GM12878 (cell line): ENCODE measurements around the gene MRPL33. TPM values are rescaled to one million over a fixed set of nuclear protein-coding genes. Genes with fewer than 3 reads are reported as not detected.

Source experiments
- ATAC-seq: fragments of 200-7000 bp; cut with Tn5 transposase; 3 replicates; pipeline ENCODE4 v1.9.1; 2020; ENCODE audit warnings: mild to moderate bottlenecking, moderate library complexity
- BruUV-seq: library from RNA; stranded (reverse); fragments of 400-500 nt; replicated peaks from 2 replicates; lab custom pipeline; 2021; lab: Mats Ljungman, UMichigan
- CTCF ChIA-PET: fragments of 300-600 bp; sonication (Branson Sonifier 250); formaldehyde crosslinking; extraction: SDS; loops from one replicate; lab custom pipeline; 2021; ENCODE audit warnings: inconsistent platforms; lab: Yijun Ruan, JAX
- POLR2A ChIA-PET: fragments of 350-600 bp; formaldehyde crosslinking; extraction: SDS; loops from one replicate; lab custom pipeline; 2021; ENCODE audit warnings: inconsistent platforms; lab: Charles Lee
- RAD21 ChIA-PET: fragments of 300-600 bp; sonication (Branson Sonifier 250); formaldehyde crosslinking; loops from one replicate; lab custom pipeline; 2023; ENCODE audit warnings: antibody characterized with exemption; ENCODE audit not compliant: unreplicated experiment; lab: Charles Lee
- SMC1A ChIA-PET: fragments of 300-600 bp; sonication (Branson Sonifier 250); formaldehyde crosslinking; loops from one replicate; lab custom pipeline; 2023; ENCODE audit not compliant: unreplicated experiment, uncharacterized antibody; lab: Charles Lee
- DNase-seq: peaks from one replicate; pipeline ENCODE4 v3.0.0-alpha.2; 2011; ENCODE audit warnings: low read depth, low spot score
- FAIRE-seq: peaks from 3 replicates; lab custom pipeline; 2011; peaks lifted over from hg19 to GRCh38; lab: Jason Lieb, UNC
- H2AFZ ChIP-seq: 2 replicates; pipeline ENCODE4 v1.6.0; 2011; ENCODE audit warnings: low read depth, low read length, control low read depth; ENCODE audit not compliant: control insufficient read depth
- H3K27ac ChIP-seq: 2 replicates; pipeline ENCODE4 v1.5.1; 2011; ENCODE audit warnings: control low read depth; ENCODE audit not compliant: control insufficient read depth, insufficient read depth
- H3K27me3 ChIP-seq, 2 experiments: replicated peaks in 1 of 2; 2 replicates each; pipeline versions ENCODE4 v1.6.0 to v1.6.1; 2011; ENCODE audit warnings: low read length in 1 of 2; ENCODE audit not compliant: control insufficient read depth in 2 of 2, insufficient read depth in 2 of 2
- H3K36me3 ChIP-seq, 2 experiments: 2 replicates each; pipeline ENCODE4 v1.5.1; 2011; ENCODE audit warnings: low read length in 1 of 2; ENCODE audit not compliant: control insufficient read depth in 2 of 2, insufficient read depth in 2 of 2
- H3K4me1 ChIP-seq: 2 replicates; pipeline ENCODE4 v1.6.1; 2011; ENCODE audit warnings: mild to moderate bottlenecking, low read length, moderate library complexity, mixed read lengths; ENCODE audit not compliant: control insufficient read depth, insufficient read depth
- H3K4me2 ChIP-seq: 2 replicates; pipeline ENCODE4 v1.6.0; 2011; ENCODE audit warnings: control low read depth; ENCODE audit not compliant: control insufficient read depth, insufficient read depth
- H3K4me3 ChIP-seq: fragments of 200-600 bp; sonication (generic); 2 replicates; pipeline ENCODE4 v1.5.1; 2016
- H3K79me2 ChIP-seq: 2 replicates; pipeline ENCODE4 v1.6.0; 2011; ENCODE audit warnings: low read length; ENCODE audit not compliant: control insufficient read depth, insufficient read depth
- H3K9ac ChIP-seq: 2 replicates; pipeline ENCODE4 v1.8.0; 2011; ENCODE audit warnings: low read length, control low read depth, mixed read lengths; ENCODE audit not compliant: control insufficient read depth, insufficient read depth
- H3K9me3 ChIP-seq: replicated peaks from 3 replicates; pipeline ENCODE4 v1.5.1; 2011; ENCODE audit warnings: mild to moderate bottlenecking, low read length; ENCODE audit not compliant: control insufficient read depth, insufficient read depth
- H4K20me1 ChIP-seq: 2 replicates; pipeline ENCODE4 v1.6.0; 2011; ENCODE audit not compliant: control insufficient read depth, insufficient read depth
- BCLAF1 ChIP-seq: fragments of 450-650 bp; IDR thresholded peaks from 2 replicates; pipeline ENCODE4 v1.6.1; 2017; ENCODE audit warnings: antibody characterized with exemption, mild to moderate bottlenecking, moderate library complexity
- BHLHE40 ChIP-seq, 2 experiments: fragments of 450-650 bp in 1 of 2; IDR thresholded peaks; 2 replicates each; pipeline ENCODE4 v1.6.1; 2011 to 2017; ENCODE audit warnings: low read depth in 2 of 2, borderline replicate concordance in 1 of 2, improper control_type of control experiment in 1 of 2, low read length in 1 of 2, mild to moderate bottlenecking in 1 of 2
- CREM ChIP-seq: IDR thresholded peaks from 2 replicates; pipeline ENCODE4 v1.6.1; 2014; ENCODE audit warnings: antibody characterized with exemption, low read depth
- E4F1 ChIP-seq: fragments of 450-650 bp; IDR thresholded peaks from 2 replicates; pipeline ENCODE4 v1.6.1; 2018; ENCODE audit warnings: borderline replicate concordance, mild to moderate bottlenecking; ENCODE audit not compliant: partially characterized antibody
- EED ChIP-seq: sonication (generic); IDR thresholded peaks from 2 replicates; pipeline ENCODE4 v1.6.1; 2016; ENCODE audit warnings: antibody characterized with exemption, low read depth
- EP300 ChIP-seq, 2 experiments: fragments of 150-350 bp in 1 of 2; IDR thresholded peaks; 2 replicates each; pipeline ENCODE4 v1.6.1; 2011 to 2012; ENCODE audit warnings: low read depth in 2 of 2, low read length in 2 of 2, borderline replicate concordance in 1 of 2, improper control_type of control experiment in 1 of 2, inconsistent platforms in 1 of 2; ENCODE audit not compliant: control insufficient read depth in 1 of 2
- IKZF1 ChIP-seq: fragments of 450-650 bp; conservative IDR thresholded peaks from 2 replicates; pipeline ENCODE4 v1.6.1; 2017; ENCODE audit warnings: antibody characterized with exemption, mild to moderate bottlenecking
- NFIC ChIP-seq: IDR thresholded peaks from 2 replicates; pipeline ENCODE4 v1.6.1; 2012; ENCODE audit warnings: low read depth, mild to moderate bottlenecking, inconsistent platforms, low read length, moderate library complexity
- SREBF2 ChIP-seq: IDR thresholded peaks from 2 replicates; pipeline ENCODE4 v1.6.1; 2012; ENCODE audit warnings: mild to moderate bottlenecking, low read length
- STAT1 ChIP-seq: fragments of 450-650 bp; conservative IDR thresholded peaks from 2 replicates; pipeline ENCODE4 v1.6.1; 2014; ENCODE audit warnings: antibody characterized with exemption, mild to moderate bottlenecking
- WGBS: methylation state at CpG from one replicate; pipeline ENCODE4 v1.1.6; 2016; ENCODE audit warnings: low lambda C conversion rate; ENCODE audit not compliant: insufficient replicate concordance, insufficient coverage; ENCODE audit errors: missing lambda C conversion rate; 5-methylcytosine and 5-hydroxymethylcytosine counted together
- in situ Hi-C: fragments of 300-500 bp; cut with MboI; formaldehyde crosslinking; loops from 9 replicates; pipeline ENCODE4 v1.14.3; 2018; ENCODE audit warnings: mixed read lengths
- intact Hi-C: fragments of 100-400 bp; cut with micrococcal nuclease; formaldehyde crosslinking; loops from one replicate; pipeline ENCODE4 v1.14.2; 2022; ENCODE audit not compliant: unreplicated experiment
- polyA plus RNA-seq, 11 experiments: library from polyadenylated mRNA; depleted of rRNA in 4 of 11; unstranded in 6 of 11; stranded (reverse) in 5 of 11; fragments of >200 nt; fragmentation: Nextera tagmentation in 4 of 11; fragmentation: Illumina TruSeq in 1 of 11; extraction: Ambion mirVana in 4 of 11; extraction: Trizol in 1 of 11; gene quantifications; 1 replicate in 1 of 11; 2 replicates in 10 of 11; pipeline versions ENCODE4 v1.2.1 to v1.2.3, GENCODE V29; 2011 to 2016; ENCODE audit warnings: inconsistent platforms in 2 of 11, missing spikeins in 2 of 11, low read depth in 1 of 11
- total RNA-seq, 4 experiments: library from RNA; depleted of rRNA in 3 of 4; stranded (reverse); fragments of >200 nt in 3 of 4; fragmentation: Illumina TruSeq in 1 of 4; extraction: Trizol in 1 of 4; gene quantifications; 2 replicates each; pipeline versions ENCODE4 v1.2.1 to v1.2.3, GENCODE V29; 2013 to 2021

Gene MRPL33
- total and polyA plus RNA-seq, 10 of the 15 experiments (the other 5 are each of a cell fraction or from before 2014, with no cell fraction given): 50.1 to 318 (median 160) TPM

GRCh38 chr2:27795868-27796277 lies 24.4 kb downstream of the MRPL33 start:
- in situ Hi-C loops (no loop called here), intact Hi-C loops (no loop called here)
- H3K27ac ChIP-seq: no peak overlapping the region
- no peak for ATAC-seq
- no peaks in the 10 kb centered on the region for H3K9me3 ChIP-seq
- H3K79me2 ChIP-seq: no peaks in the 10 kb centered on the region
- CTCF ChIA-PET: no interaction called here
- no peaks in the 10 kb centered on the region for H3K36me3 ChIP-seq
- no peak for TF ChIP-seq CREM
- no peak for TF ChIP-seq STAT1
- TF ChIP-seq EED: no peak
- no peak for TF ChIP-seq SREBF2
- no peak for TF ChIP-seq BHLHE40 (IDR thresholded peaks at IDR 0.05; ENCODE audit: borderline replicate concordance in 1 of 2, low read depth in 2 of 2, low read length in 1 of 2)
- FAIRE-seq: no peak
- WGBS: 12% methylated on average over 4 of the region's 4 CpGs
- BruUV-seq: no TSS peak
- no peak overlapping the region for H3K9ac ChIP-seq
- RAD21 ChIA-PET: no interaction called here
- POLR2A ChIA-PET: interaction anchor here (0.6 kb wide), 2 partner anchors 386 to 640 kb away, joined by 3 read pairs; no protein-coding TSS in a partner anchor
- H2AFZ ChIP-seq: no peak overlapping the region
- no peaks in the 10 kb centered on the region for H3K4me1 ChIP-seq
- no peak overlapping the region for H3K4me2 ChIP-seq
- no peaks in the 10 kb centered on the region for H4K20me1 ChIP-seq
- no peak overlapping the region for H3K4me3 ChIP-seq
- H3K27me3 ChIP-seq: no peaks in the 10 kb centered on the region
- DNase-seq: no peak
- SMC1A ChIA-PET: no interaction called here

GRCh38 chr2:27796791-27797765 lies 25.6 kb downstream of the MRPL33 start:
- no peaks in the 10 kb centered on the region for H3K79me2 ChIP-seq
- no peak for ATAC-seq
- H3K9ac ChIP-seq: no peak overlapping the region
- no peaks in the 10 kb centered on the region for H3K9me3 ChIP-seq
- SMC1A ChIA-PET: interaction anchor here (0.8 kb wide), 1 partner anchor 32 kb away, joined by 4 read pairs; no protein-coding TSS in a partner anchor
- H4K20me1 ChIP-seq: no peaks in the 10 kb centered on the region
- POLR2A ChIA-PET: no interaction called here
- no peaks in the 10 kb centered on the region for H3K27me3 ChIP-seq
- no peak overlapping the region for H3K4me3 ChIP-seq
- in situ Hi-C loops: no loop called here
- no peak overlapping the region for H3K27ac ChIP-seq
- no peak for FAIRE-seq
- intact Hi-C loops: no loop called here
- RAD21 ChIA-PET: no interaction called here
- no peak for DNase-seq
- WGBS: 57% methylated on average over 11 of the region's 11 CpGs
- no peak overlapping the region for H3K4me2 ChIP-seq
- no peaks in the 10 kb centered on the region for H3K36me3 ChIP-seq
- H3K4me1 ChIP-seq: no peaks in the 10 kb centered on the region
- H2AFZ ChIP-seq: no peak overlapping the region
- CTCF ChIA-PET: no interaction called here
- BruUV-seq: no TSS peak
- TF ChIP-seq EP300 (IDR thresholded peaks at IDR 0.05; ENCODE audit: borderline replicate concordance in 1 of 2, control insufficient read depth in 1 of 2, low read depth in 2 of 2, low read length in 2 of 2) (no peak), E4F1 (no peak), BCLAF1 (no peak), NFIC (no peak), IKZF1 (no peak)
